ENCODE data around the gene LRRC52. TPM values are rescaled to one million over a fixed set of nuclear protein-coding genes. Genes with fewer than 3 reads are reported as not detected.

The LRRC52 gene
- total RNA-seq, 6 experiments from 2014 or later, result not detected

DNA sequence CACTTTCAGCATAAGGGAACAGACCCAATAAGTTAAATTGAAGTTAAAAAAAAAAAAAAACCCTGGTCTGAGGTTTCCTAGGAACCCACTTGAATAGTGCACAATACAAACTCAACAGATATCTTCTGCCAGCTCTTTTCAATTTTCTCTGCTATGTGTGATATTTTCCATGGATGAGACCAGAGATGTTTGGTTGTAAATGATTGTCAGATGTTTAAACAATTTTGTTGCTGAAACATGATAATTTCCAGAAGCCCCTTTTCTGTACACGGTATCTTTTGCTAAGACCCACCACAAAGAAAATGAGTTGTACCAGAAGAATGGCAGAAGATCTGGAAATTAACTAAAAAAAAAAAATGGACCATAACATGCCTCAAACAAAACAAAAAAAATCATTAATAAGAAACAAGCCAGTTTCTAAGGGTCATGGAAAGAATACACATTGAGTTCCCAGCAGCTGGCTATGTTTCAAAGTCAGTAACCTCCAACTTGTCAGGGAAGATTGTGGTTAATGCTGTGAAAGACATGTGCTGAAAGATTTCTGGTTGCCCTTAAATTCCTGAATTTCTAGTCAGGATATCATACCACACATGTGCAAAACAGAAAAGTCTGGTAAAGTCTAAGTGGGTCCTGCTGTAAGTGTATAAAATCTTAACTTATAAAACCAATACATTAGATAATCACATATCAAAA lies 51.6 kb downstream of the LRRC52 start:
- TF ChIP-seq CTCF (IDR thresholded peaks at IDR 0.05), result no peak
- Mint-ChIP-seq H3K36me3 (ENCODE audit: low read depth) (no peaks in the 10 kb centered on the region), H3K9me3 (no peaks in the 10 kb centered on the region), H3K27ac (no peak overlapping the region), H3K4me3 (no peak overlapping the region), H3K27me3 (ENCODE audit: insufficient read depth) (peaks cover 9% of the 10 kb centered on the region), H3K4me1 (ENCODE audit: low read depth) (peaks cover 30% of the 10 kb centered on the region)
- DNase-seq, result peak; percentile 8

DNA sequence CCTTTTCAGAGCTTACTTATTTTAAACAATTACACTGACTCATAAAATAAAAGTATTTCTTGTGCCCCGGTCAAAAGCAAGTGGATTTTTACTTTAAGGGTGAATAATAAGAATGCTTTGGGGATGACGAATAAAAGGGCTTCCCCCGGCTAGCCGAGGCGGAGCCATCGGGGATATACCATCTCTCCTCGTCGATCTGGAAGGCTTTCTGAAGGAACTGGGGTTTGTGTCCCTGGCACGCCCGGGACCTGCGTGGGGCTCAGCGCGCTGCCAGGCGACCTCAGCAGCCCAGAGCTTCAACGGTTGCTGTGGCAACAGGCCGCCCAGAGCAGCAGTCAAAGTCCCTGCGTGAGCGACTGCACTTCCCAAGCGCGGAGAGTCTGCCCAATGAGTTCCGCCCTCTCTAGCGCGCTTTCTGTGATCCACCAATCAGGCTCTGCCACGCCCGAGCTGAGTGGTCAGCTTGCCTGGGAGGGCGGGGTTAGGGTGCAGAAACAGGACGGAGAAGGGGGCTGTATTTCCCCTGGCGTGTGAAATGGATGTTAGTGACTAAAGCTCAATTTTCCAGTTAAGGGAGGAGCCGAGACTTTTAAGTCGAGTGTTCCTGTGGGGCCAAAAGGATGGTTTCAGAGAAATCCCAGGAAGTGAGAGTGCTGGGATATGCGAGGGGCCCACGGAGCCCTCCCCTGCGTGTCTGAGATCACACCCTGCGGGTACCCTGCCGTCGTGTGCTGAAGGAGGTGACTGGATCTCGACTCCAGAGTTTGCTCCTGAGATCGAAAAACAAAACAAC lies 54.3 kb downstream of the LRRC52 start:
- H3K9me3 Mint-ChIP-seq, result no peaks in the 10 kb centered on the region
- peak; percentile 97 for DNase-seq
- H3K4me1 Mint-ChIP-seq (ENCODE audit: low read depth), result peaks cover 37% of the 10 kb centered on the region
- peak overlapping the region; percentile 93 for H3K4me3 Mint-ChIP-seq
- H3K27ac Mint-ChIP-seq, result peak overlapping the region; percentile 97
- peaks cover 4% of the 10 kb centered on the region for H3K27me3 Mint-ChIP-seq (ENCODE audit: insufficient read depth)
- no peak for TF ChIP-seq CTCF (IDR thresholded peaks at IDR 0.05)
- no peaks in the 10 kb centered on the region for H3K36me3 Mint-ChIP-seq (ENCODE audit: low read depth)

GRCh38 chr1:165598676-165599059 lies 54.9 kb downstream of the LRRC52 start:
- TF ChIP-seq CTCF (IDR thresholded peaks at IDR 0.05), result no peak
- Mint-ChIP-seq H3K36me3 (ENCODE audit: low read depth) (no peaks in the 10 kb centered on the region), H3K4me3 (peak overlapping the region; percentile 93)

DNA sequence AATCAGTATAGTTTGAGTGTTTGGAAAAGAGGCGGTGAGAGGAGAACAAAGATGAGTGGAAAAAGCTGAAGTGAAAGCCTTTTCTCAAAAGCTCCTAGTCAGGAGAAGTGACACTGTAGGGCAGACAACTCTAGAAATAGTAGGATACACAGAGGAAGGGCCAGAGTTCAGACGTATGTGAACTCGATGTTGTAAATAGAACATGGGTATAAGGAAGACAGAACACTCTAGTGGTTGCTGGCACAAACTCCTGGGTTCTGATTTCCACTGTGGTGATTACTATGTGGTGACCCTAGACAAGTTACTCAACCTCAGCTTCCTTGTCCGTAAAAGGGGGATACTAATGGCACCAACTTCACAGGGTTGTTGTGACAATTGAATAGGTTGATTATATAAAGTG lies 57.0 kb downstream of the LRRC52 start:
- no peak for TF ChIP-seq CTCF (IDR thresholded peaks at IDR 0.05)
- Mint-ChIP-seq H3K27ac (no peak overlapping the region), H3K4me1 (ENCODE audit: low read depth) (peaks cover 31% of the 10 kb centered on the region), H3K4me3 (no peak overlapping the region), H3K27me3 (ENCODE audit: insufficient read depth) (no peaks in the 10 kb centered on the region; the same call in none of the 2 replicates), H3K36me3 (ENCODE audit: low read depth) (no peaks in the 10 kb centered on the region), H3K9me3 (no peaks in the 10 kb centered on the region)
- no peak for DNase-seq

More at GRCh38 chr1:165598676-165599059, 54.9 kb downstream of the LRRC52 start:
- H3K27ac Mint-ChIP-seq, result peak overlapping the region; percentile 97
- no peaks in the 10 kb centered on the region for H3K9me3 Mint-ChIP-seq
- peaks cover 2% of the 10 kb centered on the region for H3K27me3 Mint-ChIP-seq (ENCODE audit: insufficient read depth)
- DNase-seq, result no peak
- H3K4me1 Mint-ChIP-seq (ENCODE audit: low read depth), result peaks cover 37% of the 10 kb centered on the region

DNA sequence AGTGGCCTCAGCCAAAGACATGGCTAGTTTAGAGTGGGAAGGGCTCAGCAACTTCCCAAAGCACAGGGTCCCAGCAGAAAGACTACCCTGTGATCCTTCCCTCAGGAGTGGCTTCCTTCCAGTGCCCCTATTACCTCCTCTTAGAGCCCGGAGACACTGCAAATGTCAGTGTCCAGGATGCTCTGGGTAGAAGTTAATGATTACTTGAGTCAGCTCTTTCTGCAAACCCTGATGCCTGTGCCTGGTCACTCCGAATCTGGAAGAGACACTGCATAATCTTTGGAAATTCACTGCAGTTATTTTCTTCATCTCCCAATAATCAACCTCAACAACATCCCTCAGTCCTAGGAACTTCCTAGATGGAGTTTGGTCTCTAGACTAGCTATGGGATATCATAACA lies 60.0 kb downstream of the LRRC52 start:
- no peaks in the 10 kb centered on the region for H3K36me3 Mint-ChIP-seq (ENCODE audit: low read depth)
- peaks cover 10% of the 10 kb centered on the region for H3K4me1 Mint-ChIP-seq (ENCODE audit: low read depth)
- peaks cover 3% of the 10 kb centered on the region for H3K27me3 Mint-ChIP-seq (ENCODE audit: insufficient read depth)
- TF ChIP-seq CTCF (IDR thresholded peaks at IDR 0.05), result no peak
- no peak overlapping the region for H3K4me3 Mint-ChIP-seq
- no peak for DNase-seq
- H3K27ac Mint-ChIP-seq, result no peak overlapping the region
- no peaks in the 10 kb centered on the region for H3K9me3 Mint-ChIP-seq
